Measurements from ENCODE around the gene KRTCAP3. TPM values are rescaled to one million over a fixed set of nuclear protein-coding genes. Genes with fewer than 3 reads are reported as not detected.

The KRTCAP3 gene
- total RNA-seq, 1 experiment from 2014 or later = 62.9 TPM

DNA sequence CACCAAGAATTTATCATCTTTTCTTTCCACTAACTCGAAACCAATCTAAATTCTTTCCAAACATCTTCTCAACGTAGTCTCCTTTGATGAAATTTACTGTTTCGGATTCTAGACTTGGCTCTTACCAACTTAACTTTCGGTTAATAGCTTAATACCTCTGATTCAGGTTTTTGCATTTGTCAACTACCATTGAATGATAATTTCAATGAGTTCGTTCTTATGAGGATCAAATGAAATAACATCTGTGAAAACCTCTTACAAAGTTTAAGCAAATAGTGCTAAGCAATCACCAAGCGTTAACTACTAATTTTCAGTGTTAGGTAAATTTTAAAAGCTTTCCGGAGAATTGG is 14.3 kb upstream of the KRTCAP3 start:
- ChIA-PET CTCF (no interaction called here), POLR2A (ENCODE audit: unreplicated experiment) (interaction anchor here (0.5 to 0.6 kb wide), 3 partner anchors 39 to 279 kb away, joined by 3 to 5 read pairs (median 3); no protein-coding TSS in a partner anchor)
- 0 out of 2 replicates have a peak, but pooled peaks cover 3% of the 10 kb centered on the region for H3K36me3 ChIP-seq (ENCODE audit: low read depth)
- no peaks in the 10 kb centered on the region for H3K27me3 ChIP-seq (ENCODE audit: insufficient read depth, low read depth)
- H3F3A ChIP-seq (ENCODE audit: insufficient read depth, low read depth) = peaks cover 10% of the 10 kb centered on the region; the same call in 1 of the 2 replicates
- TF ChIP-seq, protein P1, sequence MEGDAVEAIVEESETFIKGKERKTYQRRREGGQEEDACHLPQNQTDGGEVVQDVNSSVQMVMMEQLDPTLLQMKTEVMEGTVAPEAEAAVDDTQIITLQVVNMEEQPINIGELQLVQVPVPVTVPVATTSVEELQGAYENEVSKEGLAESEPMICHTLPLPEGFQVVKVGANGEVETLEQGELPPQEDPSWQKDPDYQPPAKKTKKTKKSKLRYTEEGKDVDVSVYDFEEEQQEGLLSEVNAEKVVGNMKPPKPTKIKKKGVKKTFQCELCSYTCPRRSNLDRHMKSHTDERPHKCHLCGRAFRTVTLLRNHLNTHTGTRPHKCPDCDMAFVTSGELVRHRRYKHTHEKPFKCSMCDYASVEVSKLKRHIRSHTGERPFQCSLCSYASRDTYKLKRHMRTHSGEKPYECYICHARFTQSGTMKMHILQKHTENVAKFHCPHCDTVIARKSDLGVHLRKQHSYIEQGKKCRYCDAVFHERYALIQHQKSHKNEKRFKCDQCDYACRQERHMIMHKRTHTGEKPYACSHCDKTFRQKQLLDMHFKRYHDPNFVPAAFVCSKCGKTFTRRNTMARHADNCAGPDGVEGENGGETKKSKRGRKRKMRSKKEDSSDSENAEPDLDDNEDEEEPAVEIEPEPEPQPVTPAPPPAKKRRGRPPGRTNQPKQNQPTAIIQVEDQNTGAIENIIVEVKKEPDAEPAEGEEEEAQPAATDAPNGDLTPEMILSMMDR (conservative IDR thresholded peaks at IDR 0.05) = no peak
- no peak for TF ChIP-seq EZH2 (IDR thresholded peaks at IDR 0.05; ENCODE audit: low read depth)
- intact Hi-C loops (cut with micrococcal nuclease; ENCODE audit: unreplicated experiment) = loop anchor here (1.0 to 5.0 kb wide), 2 partner anchors 19 to 56 kb away; partner anchors contain the start of genes EIF2B4, PPM1G and SNX17
- peak overlapping the region; percentile 64 for H3K4me3 ChIP-seq
- peak overlapping the region; percentile 93 for H2AFZ ChIP-seq
- peaks cover 27% of the 10 kb centered on the region for H3K4me1 ChIP-seq (replicated peaks; ENCODE audit: insufficient read depth)
- H3K4me2 ChIP-seq = peak overlapping the region; percentile 90
- H4K20me1 ChIP-seq (ENCODE audit: insufficient read depth) = peaks cover 34% of the 10 kb centered on the region
- no peaks in the 10 kb centered on the region for H3K9me2 ChIP-seq (ENCODE audit: insufficient read depth)
- no peaks in the 10 kb centered on the region for H3K9me3 ChIP-seq (ENCODE audit: insufficient read depth, low read depth)
- H3K27ac ChIP-seq = peak overlapping the region; percentile 64
- DNase-seq = no peak
- no TSS peak for BruUV-seq (replicated peaks)
- H3K79me2 ChIP-seq (ENCODE audit: low read depth) = peaks cover 39% of the 10 kb centered on the region

DNA sequence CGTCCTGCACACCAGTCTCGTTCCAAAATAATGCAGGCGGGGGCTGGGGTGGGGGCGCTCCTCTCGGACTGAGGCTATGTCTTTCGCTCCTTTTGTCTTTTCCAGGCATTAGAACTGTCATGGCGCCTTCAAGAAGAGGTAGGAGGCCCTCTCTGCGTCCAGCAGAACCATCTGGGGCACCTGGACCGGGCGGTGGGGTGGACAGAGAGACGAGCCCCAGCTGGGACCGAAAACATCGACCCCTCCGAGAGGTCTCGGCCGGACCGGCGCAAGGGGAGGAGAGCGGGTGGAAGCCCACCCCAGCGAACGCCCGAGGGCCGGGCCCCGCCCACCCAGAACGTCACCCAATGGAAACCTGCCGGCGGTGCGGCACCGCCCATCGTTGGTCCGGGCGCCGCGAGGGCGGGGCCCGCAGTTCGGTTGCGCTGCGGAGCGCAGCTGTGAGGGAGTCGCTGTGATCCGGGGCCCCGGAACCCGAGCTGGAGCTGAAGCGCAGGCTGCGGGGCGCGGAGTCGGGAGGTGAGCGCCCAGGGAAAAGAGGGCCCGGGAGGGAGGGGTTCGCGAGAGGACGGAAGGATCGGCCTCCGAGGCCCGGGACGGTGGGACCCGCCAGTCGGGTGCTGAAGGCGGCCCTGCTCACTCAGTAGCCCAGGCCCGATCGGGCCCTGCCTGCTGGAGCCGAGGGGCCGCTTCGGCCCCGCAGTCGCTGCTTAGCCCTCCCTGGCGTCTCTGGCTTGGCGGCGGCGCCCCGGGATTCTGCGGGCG is 13.8 kb upstream of the KRTCAP3 start, which contains the start of gene NRBP1:
Gene NRBP1, plus strand, starts transcription at position 419 of the 765 bp plus-strand sequence. CDS start 4,643 bp downstream, outside the sequence.
- Histone ChIP-seq H2AFZ (peak within 1 kb of the TSS; percentile 93), H3K9me2 (ENCODE audit: insufficient read depth) (no peaks in the 10 kb centered on the region), H4K20me1 (ENCODE audit: insufficient read depth) (peaks cover 40% of the 10 kb centered on the region), H3K4me1 (replicated peaks; ENCODE audit: insufficient read depth) (peaks cover 27% of the 10 kb centered on the region), H3K4me3 (peak within 1 kb of the TSS; percentile 64), H3K27ac (peak within 1 kb of the TSS; percentile 64), H3K4me2 (peak within 1 kb of the TSS; percentile 98), H3F3A (ENCODE audit: insufficient read depth, low read depth) (peaks cover 13% of the 10 kb centered on the region; the same call in 1 of the 2 replicates), H3K36me3 (ENCODE audit: low read depth) (peaks cover 7% of the 10 kb centered on the region), H3K9me3 (ENCODE audit: insufficient read depth, low read depth) (no peaks in the 10 kb centered on the region), H3K27me3 (ENCODE audit: insufficient read depth, low read depth) (no peaks in the 10 kb centered on the region), H3K79me2 (ENCODE audit: low read depth) (peaks cover 43% of the 10 kb centered on the region)
- peak; percentile 77 to 90 for DNase-seq
- POLR2A ChIA-PET (ENCODE audit: unreplicated experiment) = interaction anchor here (0.5 to 1.2 kb wide), 5 partner anchors 38 to 682 kb away, joined by 3 to 5 read pairs (median 3); partner anchors contain the start of genes CCDC121 and GPN1
- CTCF ChIA-PET = no interaction called here
- no peak for TF ChIP-seq EZH2 (IDR thresholded peaks at IDR 0.05; ENCODE audit: low read depth)
- TF ChIP-seq, protein P1 (conservative IDR thresholded peaks at IDR 0.05) = no peak
- BruUV-seq (replicated peaks) = no TSS peak
- intact Hi-C loops (cut with micrococcal nuclease; ENCODE audit: unreplicated experiment) = loop anchor here (1.0 to 5.0 kb wide), 2 partner anchors 19 to 56 kb away; partner anchors contain the start of genes EIF2B4, PPM1G and SNX17

DNA sequence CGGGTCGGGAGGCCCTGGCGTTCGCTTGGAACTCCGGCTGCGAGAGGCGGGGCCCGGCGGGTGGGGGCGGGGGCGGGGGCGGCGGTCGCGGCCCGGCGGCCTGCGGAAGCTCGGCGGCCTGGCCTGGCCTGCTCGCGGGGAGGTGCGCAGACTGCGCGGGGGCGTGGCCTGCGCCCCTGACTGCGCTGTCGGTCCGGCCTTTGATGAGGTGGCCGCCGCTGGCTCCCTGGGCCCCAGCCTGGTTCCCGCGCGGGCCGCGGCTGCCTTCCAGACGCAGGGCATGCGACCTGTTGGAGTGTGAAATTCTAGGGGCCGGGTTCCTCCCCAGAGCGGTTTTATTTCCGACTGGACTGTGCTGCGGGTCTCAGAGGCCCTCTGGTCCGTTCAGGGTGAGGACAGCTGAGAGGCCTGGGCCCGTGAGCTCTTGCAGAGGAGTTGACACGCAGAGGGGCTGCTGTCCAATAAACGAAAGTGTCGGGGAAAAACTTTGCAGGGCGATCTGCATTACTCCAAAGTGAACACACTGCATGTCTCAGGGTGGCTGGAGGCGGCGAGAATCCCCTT is 13.1 kb upstream of the KRTCAP3 start:
- H2AFZ ChIP-seq = peak overlapping the region; percentile 93
- peaks cover 42% of the 10 kb centered on the region for H4K20me1 ChIP-seq (ENCODE audit: insufficient read depth)
- CTCF ChIA-PET = no interaction called here
- H3K27me3 ChIP-seq (ENCODE audit: insufficient read depth, low read depth) = no peaks in the 10 kb centered on the region
- H3K36me3 ChIP-seq (ENCODE audit: low read depth) = peaks cover 14% of the 10 kb centered on the region
- H3F3A ChIP-seq (ENCODE audit: insufficient read depth, low read depth) = peaks cover 14% of the 10 kb centered on the region; the same call in 1 of the 2 replicates
- no TSS peak for BruUV-seq (replicated peaks)
- POLR2A ChIA-PET (ENCODE audit: unreplicated experiment) = interaction anchor here (0.6 to 1.2 kb wide), 3 partner anchors 107 to 683 kb away, joined by 3 read pairs; partner anchors contain the start of genes CCDC121 and GPN1
- intact Hi-C loops (cut with micrococcal nuclease; ENCODE audit: unreplicated experiment) = loop anchor here (1.0 to 5.0 kb wide), 2 partner anchors 20 to 57 kb away; partner anchors contain the start of genes EIF2B4, PPM1G and SNX17
- peak overlapping the region; percentile 98 for H3K4me2 ChIP-seq
- peak overlapping the region; percentile 64 for H3K4me3 ChIP-seq
- TF ChIP-seq, protein P1 (conservative IDR thresholded peaks at IDR 0.05) = no peak
- no peak for TF ChIP-seq EZH2 (IDR thresholded peaks at IDR 0.05; ENCODE audit: low read depth)
- H3K9me2 ChIP-seq (ENCODE audit: insufficient read depth) = no peaks in the 10 kb centered on the region
- no peaks in the 10 kb centered on the region for H3K9me3 ChIP-seq (ENCODE audit: insufficient read depth, low read depth)
- peaks cover 27% of the 10 kb centered on the region for H3K4me1 ChIP-seq (replicated peaks; ENCODE audit: insufficient read depth)
- peaks cover 43% of the 10 kb centered on the region for H3K79me2 ChIP-seq (ENCODE audit: low read depth)
- peak; percentile 72 to 89 for DNase-seq
- H3K27ac ChIP-seq = peak overlapping the region; percentile 64
